ENCODE data around the gene ZNF337.
A peak's percentile ranks its signal among the peaks of the same experiment; 100 is the strongest.
"Not testable (repeated sequence)": the region's sequence is repeated elsewhere in the genome, so short reads cannot be mapped to it uniquely, and the experiment has no call there.

The ZNF337 gene

GRCh38 chr20:25738198-25738597, 41.5 kb upstream of the ZNF337 start:
- DNase-seq (ENCODE audit: low read depth), result peak; percentile 5
- no peak for TF ChIP-seq CTCF (IDR thresholded peaks at IDR 0.05; ENCODE audit: low read length, missing control alignments)
- H3K4me3 ChIP-seq (replicated peaks; ENCODE audit: low read depth, low read length), result no peak overlapping the region

DNA sequence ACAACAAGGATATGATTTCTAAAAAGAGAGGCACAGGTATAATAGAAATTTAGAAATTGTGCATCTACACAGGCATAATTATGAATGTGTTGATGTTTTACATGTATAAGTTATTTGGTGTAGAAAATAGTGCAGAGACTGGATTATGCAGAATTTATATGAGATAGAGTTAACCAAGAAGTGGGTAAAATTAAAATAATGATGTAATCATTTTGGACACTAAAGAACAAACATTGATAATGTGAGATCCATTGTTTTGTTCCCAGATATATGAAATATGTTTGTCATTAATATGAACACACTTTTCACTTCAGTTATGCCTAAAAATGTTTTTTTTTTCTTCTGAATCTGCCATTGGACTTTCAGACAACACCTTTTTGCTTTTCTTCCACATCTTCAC, 37.2 kb upstream of the ZNF337 start:
- no peak for DNase-seq (ENCODE audit: low read depth)
- no peak for TF ChIP-seq CTCF (IDR thresholded peaks at IDR 0.05; ENCODE audit: low read length, missing control alignments)
- H3K4me3 ChIP-seq (replicated peaks; ENCODE audit: low read depth, low read length), result no peak overlapping the region

DNA sequence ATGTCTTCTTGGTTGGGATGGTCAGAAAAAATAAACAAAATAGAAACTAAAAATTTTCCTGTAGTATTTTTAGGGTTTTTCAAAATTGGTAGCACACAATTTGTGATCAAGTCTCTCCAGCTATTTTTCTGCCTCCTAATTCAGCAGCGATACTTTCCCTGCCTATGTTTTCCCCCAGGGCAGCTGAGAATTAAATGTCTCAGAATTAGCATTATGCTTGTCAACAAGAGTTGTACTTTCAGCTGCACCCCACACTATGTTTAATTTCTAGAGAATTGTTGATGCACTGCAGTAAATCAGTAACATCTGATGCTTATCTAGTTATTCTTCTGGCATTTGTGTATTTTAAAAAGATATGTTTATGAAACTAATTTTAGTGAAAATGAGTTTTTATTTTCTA, 34.2 kb upstream of the ZNF337 start:
- TF ChIP-seq CTCF (IDR thresholded peaks at IDR 0.05; ENCODE audit: low read length, missing control alignments), result no peak
- H3K4me3 ChIP-seq (replicated peaks; ENCODE audit: low read depth, low read length), result no peak overlapping the region
- DNase-seq (ENCODE audit: low read depth), result no peak

DNA sequence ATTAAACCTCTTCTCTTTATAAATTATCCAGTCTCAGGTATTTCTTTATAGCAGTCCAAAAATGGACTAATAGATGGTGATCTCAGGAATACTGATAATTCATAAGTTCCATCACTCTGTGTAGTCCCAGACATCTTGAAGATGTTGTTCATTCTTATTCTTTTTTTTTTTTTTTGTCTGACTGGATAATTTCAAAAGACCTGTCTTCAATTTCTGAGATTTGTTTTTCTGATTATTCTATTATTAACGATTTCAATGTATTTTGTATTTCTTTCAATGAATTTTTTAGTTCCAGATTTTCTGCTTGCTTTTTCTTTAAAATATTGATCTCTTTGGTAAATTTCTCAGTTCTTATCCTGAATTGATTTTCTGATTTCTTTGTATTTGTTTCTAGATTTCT, 29.7 kb upstream of the ZNF337 start:
- TF ChIP-seq CTCF (IDR thresholded peaks at IDR 0.05; ENCODE audit: low read length, missing control alignments), result no peak
- H3K4me3 ChIP-seq (replicated peaks; ENCODE audit: low read depth, low read length), result no peak overlapping the region
- DNase-seq (ENCODE audit: low read depth), result no peak

DNA sequence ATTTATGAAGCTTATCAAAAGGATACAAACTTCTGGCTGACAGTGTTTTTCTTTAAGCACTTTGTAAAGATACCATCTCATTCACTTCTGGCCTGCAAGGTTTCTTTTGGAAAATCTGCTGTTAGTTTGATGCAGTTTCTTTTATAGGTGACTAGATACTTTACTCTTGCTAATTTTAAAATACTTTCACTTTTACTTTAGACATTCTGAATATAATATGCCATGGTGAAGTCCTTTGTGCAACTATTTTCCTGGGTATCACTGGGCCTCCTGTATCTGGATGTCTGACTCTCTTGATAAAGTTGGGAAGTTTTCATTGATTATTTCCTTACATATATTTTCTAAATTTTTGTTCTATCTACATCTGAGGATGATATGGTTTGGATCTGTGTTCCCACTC, 29.0 kb upstream of the ZNF337 start:
- no peak for DNase-seq (ENCODE audit: low read depth)
- TF ChIP-seq CTCF (IDR thresholded peaks at IDR 0.05; ENCODE audit: low read length, missing control alignments), result no peak
- no peak overlapping the region for H3K4me3 ChIP-seq (replicated peaks; ENCODE audit: low read depth, low read length)

GRCh38 chr20:25723975-25724374, 27.3 kb upstream of the ZNF337 start:
- no peak for DNase-seq (ENCODE audit: low read depth)
- H3K4me3 ChIP-seq (replicated peaks; ENCODE audit: low read depth, low read length), result no peak overlapping the region
- TF ChIP-seq CTCF (IDR thresholded peaks at IDR 0.05; ENCODE audit: low read length, missing control alignments), result no peak

- no peak overlapping the region for H3K4me3 ChIP-seq (replicated peaks; ENCODE audit: low read depth, low read length)
- no peak for DNase-seq (ENCODE audit: low read depth)
- no peak for TF ChIP-seq CTCF (IDR thresholded peaks at IDR 0.05; ENCODE audit: low read length, missing control alignments)
Measured at GRCh38 chr20:25720285-25720684, 23.6 kb upstream of the ZNF337 start.

GRCh38 chr20:25718896-25719809, 22.5 kb upstream of the ZNF337 start:
- not testable (repeated sequence) for H3K4me3 ChIP-seq (replicated peaks; ENCODE audit: low read depth, low read length); DNase-seq (ENCODE audit: low read depth)
